NCI-H345 treated with DMSO at 0.1 percent for 48 hours (cell line): ENCODE measurements around the gene MTNR1A.
A peak's percentile ranks its signal among the peaks of the same experiment; 100 is the strongest.

Experiments used
- DNase-seq: peaks from one replicate; lab custom pipeline; 2025; ENCODE audit not compliant: unreplicated experiment; lab: John Stamatoyannopoulos, UW

The MTNR1A gene

DNA sequence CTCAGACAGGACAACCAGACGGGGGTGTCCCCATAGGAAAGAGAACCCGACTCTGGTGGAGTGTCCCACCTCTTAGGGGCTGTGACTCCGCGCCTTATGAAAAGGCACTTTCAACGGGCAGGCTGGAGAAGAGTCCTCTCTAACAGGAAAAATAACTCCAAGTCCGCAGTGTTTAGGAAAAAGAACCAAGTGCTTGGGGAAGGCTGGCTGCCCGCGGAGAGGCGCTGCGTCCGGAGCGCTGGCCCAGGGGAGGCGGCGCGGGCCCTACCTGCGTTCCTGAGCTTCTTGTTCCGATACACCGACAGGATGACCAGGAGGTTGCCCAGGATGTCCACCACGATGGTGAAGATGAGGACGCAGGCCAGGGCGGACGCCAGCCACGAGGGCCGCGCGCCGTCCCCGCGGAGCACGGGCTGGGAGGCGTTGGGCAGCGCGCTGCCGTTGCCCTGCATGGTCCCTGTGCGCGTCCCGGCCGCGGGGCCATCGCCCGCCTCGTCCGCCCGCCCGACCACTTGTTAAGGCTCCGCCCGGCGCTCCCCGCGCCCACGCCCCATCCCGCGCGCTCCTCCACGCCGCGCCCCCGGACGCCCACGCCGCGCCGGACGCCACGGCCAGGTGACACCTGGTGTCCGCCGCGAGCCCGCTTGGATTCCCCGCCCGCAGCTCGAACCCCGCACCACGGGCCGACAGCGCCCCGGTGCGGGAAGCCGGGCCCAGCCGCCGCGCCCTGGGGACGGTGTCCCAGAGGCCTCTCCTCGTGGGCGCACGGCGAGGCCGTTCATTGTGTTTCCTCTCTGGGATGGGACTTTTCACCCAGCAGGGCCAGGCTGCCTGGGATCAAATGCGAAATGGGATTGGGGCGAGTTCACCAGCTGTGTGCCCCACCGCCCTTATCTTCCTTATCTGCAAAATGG is at the start of gene MTNR1A:
MTNR1A (minus strand) TSS at position 654 of the 914 bp plus-strand sequence; CDS start at position 452, 202 bp downstream.
- DNase-seq, result no peak

DNA sequence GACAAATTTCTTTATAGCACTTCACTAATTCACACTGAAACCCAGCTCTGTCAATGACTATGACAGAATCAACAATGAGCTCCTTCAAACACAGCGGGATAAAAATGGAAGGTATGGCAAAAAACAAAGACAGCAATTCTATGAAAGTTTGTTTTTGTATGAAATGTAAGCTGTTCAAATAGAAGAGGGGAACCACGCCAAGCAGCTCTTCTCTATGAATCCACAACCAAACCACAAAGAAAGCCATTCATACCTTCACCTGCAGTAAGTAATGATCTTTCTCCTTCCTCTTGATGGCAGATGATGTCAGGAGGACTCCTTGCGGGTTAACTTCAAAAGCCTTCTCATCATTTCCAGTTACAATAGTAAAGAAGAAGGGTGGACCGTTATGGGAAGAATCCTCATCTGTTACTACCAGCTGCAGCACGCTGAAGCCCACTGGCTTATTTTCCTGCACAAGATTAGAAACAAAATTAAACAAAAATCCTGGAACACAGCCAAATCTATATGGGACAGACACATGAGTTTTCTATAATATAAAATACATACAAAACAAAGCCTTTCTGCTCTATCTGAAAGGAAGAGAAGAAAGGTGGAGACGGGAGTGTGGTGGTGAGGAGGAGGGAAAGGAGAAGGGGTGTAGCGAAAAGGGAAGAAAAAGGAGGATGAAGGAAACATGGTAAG is 48.9 kb upstream of the MTNR1A start:
- peak; percentile 84 for DNase-seq

DNA sequence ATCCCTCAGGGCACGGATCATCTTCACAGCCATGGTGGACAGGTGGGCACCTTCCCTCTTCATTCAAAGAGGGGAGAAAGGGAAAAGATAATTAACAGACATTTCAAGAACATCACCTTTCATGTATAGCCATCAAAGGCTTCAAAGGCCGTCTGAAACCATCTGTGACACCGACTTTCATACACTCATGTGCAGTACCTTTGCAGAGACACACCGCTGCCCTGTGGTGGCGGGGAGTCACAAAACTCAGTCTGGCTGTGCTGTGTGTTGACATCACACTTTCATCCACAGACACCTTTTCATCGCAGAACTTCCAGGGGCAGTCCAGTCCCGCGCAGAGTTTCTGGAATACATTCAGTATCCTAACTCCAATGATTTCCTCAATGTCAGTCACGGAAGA is 47.6 kb upstream of the MTNR1A start:
- no peak for DNase-seq

DNA sequence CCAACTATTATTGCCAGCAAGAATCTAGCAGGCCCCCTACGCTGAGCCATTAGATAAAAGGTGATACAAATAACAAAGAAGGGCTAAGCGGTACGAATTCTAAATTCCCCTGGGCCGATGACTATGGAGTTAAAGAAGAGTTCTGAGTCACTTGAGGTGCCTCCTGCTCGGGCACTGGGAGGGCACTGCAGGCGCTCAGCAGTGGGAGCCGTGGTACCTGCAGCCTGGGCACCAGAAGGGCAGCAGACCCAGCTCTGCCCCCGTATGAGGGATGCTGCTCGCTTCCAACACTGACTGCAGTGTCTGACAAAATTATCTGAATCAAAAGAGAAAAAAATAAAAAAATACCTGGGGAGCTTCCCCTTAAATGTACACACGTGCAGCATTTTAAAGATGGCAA is 44.1 kb upstream of the MTNR1A start:
- no peak for DNase-seq

DNA sequence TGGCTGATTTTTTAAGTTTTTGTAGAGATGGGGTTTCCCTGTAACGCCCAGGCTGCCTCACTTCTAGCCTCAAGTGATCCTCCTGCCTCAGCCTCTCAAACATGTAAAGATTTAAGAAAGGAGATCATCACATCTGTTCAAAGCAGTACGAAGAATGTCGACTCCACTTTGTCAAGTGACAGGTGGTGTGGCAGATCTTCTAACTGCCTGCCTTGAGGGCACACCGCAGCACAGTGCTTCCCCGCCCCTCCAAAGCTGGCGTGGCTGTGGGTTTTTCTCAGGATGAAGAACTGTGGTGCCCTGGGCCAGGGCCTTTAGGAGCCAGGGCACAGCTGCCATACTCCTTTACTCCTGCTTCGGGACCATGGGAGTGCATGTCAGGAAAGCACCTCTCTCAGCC is 43.3 kb upstream of the MTNR1A start:
- DNase-seq, result no peak

DNA sequence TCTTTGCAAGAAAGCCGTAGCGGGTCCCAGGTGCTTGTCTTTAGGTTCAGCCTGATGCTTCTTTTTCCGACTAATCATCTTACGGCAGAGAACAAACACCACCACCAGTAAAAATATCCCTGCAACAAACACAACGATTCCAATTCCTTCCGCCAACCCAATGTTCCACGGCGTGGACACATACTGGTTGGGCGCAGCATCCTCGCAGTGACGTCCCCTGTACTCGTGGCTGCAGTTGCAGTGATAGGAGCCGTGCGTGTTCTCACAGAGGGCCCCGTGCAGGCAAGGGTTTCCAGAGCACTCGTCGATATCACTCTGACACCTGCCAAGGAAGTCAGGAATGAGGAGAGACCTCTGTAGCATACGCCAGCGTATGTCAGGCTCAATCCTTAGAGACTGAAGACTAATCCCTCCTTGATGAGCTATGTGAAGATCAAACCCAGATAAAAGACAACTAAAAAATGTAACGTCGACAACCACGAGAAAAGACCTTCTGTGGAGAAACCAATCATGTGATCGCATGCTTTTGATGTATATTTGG is 41.6 kb upstream of the MTNR1A start:
- no peak for DNase-seq

DNA sequence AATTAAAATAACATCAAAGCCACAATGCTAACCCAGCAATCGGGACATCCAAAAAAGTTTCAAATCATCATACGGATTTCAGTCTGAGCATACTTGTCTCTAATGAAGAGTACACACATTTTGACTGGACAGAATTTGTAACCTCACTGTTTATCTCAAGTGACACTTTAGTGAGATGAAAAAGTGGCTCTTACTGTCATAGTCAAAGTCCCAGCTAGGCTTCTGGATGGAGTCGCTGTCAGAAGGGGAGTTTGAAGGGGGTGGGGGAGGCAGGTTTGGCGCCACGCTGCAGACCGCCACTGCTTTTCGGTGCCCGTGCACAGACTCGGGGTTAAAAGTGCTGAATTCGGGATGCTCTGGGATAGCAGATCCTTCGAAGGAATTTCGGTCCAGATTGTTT is 41.0 kb upstream of the MTNR1A start:
- DNase-seq, result no peak

DNA sequence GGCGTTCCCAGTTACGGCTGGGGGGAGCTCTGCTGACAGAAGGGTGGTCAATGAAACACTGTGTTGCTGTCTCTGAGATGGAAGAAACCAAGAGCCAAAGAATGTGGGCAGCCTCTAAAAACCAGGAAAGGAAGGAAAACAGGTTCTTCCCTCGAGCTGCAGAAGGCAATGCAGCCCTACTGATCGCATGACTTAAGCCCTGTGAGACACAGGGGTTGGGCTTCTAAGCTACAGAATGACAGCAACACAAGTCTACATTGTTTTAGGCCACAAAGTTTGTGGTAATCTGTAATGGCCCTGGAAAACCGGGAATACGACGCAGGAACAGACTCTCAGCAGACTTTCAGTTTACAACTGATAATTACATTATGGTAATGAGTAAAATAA is 38.2 kb upstream of the MTNR1A start:
- DNase-seq, result no peak

DNA sequence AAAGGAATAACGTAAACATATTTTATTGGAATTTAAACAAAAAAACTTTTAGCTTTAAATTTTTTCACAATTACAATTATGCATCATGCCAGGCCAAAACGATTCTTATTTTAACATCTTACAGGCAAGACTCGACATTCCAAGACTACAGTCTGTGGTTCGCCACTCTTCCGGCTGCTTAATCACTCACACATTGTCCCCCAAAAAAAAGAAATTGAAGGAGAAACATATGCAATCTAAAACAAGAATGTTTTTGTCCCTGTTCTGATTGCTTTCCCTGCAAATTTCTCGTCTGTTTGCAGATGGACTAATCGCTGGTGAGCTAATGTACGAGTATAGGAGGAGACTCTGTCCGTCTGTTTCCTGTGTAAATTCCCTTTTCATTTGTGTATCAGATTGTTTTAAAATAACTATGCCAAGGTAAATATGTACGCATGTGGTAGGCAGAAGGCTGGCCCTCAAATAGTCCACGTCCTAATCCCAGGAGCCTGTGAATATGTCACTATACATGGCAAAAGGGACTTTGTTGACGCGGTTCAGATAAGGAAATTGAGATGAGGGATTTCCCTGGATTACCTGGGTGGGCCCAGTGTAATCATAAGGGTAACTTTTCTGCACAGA is 37.7 kb upstream of the MTNR1A start:
- DNase-seq, result no peak

DNA sequence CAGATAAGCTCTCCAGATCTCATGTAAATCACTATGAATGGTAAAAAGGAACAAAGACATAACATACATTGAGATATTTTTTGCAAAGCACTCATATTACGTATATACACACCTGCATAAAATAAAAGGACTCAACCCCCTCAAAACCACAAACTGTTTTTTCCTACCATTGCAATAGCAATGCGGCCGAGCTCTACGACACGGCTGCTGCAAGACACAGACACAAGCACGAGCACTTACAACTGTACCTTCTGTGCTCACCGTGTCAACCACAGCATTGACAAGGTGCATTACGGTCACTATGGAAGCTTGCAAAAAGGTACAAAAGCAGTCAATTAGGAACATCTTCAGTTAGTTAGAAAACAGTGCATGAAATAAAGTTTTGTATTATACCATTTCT is 37.1 kb upstream of the MTNR1A start:
- DNase-seq, result no peak

DNA sequence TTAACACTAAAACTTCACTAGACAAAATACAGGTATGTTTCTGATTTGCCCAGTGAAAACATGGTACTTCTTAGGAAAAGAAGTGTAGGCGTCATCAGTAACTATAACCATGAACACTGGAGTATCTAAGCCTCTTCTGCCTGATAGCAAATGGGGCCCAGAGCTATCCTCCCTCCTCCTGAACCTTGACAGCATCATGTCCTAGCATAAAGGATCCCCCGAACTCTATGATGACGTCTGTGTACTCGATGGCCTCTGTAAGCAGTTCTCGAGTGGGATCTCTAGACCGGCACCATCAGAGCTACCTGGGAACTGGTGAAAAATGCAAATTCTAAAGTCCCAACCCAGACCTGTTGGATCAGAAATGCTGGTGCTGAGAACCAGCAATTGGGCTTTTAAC is 36.3 kb upstream of the MTNR1A start:
- DNase-seq, result no peak

DNA sequence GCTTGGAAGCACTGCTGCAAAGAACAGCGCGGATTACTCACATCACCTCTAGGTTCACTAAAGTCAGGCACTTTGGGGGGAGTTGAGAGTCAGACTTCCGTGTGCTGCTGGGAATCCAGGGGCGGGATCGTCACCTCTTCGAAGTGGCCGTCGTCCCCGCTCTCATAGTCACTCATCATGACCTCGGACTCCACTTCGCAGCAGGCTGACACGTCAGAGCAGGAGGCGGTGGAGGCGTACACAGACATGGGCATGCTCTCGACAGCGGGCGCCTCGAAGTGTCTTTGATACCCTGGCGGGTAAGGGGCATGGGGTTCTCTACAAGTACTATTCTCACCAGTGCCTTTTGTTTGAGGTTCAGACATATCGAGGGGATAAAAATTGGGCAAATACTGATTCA is 33.1 kb upstream of the MTNR1A start:
- DNase-seq, result no peak

DNA sequence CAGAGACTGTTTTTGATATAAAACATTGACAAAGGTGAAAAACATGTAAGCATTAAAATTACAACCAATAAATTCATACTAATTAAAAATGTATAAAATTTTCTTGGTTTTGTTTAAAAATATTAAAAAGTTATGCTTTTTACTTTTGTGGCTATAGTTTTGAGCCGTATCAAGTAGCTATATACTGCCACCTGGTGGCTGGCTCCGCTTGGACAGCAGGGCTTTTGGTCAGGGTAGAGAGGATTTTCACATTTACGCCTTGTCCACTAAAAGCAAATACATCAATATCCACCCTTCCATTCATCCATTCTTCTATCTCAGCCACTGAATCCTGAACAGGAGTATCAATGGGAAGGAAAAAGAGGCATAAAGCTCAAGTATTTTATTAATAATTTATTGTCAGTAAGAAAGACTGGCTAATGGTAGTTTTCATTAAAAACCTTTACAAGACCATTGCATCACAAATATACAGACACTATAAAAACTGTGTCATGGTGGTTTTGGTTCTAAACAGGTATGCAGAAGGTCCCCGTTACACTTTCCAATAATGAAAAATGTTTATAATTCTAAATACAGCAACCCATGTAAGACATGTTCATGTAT is 32.1 kb upstream of the MTNR1A start:
- no peak for DNase-seq

DNA sequence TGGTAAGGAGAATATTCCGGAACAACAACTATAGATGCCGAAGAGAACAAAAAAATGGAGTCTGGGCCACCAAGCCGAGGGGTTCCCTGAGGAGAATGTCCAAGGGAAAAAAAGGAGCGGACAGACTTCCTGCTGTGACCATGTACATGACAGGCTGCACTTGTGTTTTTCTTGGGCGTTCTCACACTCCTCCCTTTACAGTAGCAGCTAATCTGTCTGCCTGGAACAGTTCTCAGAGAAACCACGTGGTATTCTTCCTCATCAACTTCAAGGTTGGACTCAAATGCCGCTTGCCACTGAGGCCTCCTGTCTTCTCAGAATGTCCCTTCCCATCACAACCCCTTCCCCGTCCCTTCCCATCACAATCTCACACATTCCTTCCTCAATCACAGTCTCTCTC is 30.8 kb upstream of the MTNR1A start:
- no peak for DNase-seq

DNA sequence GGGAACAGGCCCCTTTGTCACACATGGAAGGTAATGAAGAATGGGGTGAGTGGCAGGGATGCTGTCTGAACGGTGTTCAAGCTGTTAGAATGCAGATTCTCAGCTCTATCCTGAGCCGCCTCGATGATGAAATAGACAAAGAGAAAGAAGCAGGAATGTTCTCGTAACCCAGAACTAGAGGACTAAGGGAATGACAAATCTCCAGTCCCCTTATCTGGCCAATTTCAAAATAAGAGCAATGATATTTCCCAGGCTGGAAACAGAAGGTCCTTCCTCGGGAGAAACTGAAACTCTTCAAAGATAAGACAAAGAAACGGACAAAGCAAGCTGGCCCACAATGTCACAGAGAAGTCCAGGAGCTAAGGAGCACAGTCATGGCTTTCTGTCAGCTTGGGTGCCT is 29.5 kb upstream of the MTNR1A start:
- DNase-seq, result no peak

DNA sequence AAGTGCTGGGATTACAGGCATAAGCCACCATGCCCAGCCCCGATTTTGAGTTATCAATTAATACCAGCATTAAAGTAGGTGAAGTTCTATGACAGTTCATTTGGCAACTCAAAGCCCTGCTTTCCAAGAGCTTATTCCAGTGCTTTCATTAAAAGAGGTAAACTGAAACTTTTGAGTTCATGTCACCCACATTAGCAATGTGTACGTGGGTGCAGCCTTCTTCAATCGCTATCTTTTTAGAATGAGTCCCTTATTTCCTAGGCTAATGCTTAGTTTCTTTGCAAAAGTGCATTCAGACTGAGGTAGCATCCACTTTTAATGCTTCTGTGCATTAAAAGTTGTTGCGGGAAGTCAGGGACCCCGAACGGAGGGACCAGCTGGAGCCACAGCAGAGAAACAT is 26.1 kb upstream of the MTNR1A start:
- DNase-seq, result no peak

DNA sequence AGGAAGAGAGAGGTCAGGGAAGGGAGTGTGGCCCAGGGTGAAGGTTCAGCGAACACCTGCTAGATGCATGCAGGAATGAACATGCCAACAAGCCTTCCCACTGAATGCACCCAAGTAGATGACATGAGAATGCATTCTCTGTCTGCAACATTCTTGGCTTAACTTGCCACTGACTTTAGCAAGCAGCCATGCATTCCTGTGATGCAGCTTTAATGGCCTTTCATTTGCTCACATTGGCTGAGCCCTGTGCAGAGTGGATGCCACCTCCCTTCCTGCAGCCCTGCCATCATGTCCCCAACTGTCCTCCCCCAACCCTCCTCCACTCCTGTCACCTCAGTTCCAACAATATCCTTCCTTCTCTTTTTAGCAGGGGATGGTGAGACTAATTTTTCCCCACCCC is 25.3 kb upstream of the MTNR1A start:
- DNase-seq, result no peak

DNA sequence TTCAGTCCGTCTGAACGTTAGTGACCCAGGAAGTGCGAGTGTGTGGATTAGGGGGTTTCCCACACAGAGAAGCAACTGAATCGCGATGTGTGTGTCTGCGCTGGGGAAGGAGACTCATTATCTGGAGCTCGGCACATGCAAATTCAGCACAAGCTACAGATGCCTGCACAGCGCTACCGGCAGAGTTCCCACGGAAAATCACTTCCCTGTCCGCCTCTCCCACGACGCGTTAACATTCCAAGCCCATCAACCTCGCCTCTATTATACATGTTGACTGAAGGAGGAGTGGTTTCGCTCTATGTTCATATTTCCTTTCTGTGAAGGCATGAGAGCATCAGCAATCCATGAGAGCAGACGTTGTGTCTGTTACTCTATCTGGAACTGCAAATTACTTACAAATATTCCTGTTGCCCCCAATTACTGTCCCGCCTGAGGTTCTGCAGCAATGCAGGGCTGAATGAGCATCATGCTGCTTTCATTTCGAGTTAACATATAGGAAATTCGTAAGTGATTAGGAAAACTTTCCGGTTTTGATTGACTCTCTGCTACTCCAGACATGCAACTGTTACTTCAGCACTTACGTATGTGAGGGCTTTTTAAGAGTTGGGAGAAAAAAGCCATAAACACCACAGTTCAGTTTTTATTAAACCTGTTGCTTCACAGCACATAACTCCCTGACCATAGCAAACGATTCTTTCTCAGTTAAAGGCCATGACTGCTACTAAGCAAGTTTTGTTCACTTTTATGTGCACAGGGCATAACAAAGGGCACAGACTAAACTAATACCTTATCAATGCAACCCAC is 15.0 kb upstream of the MTNR1A start:
- no peak for DNase-seq

DNA sequence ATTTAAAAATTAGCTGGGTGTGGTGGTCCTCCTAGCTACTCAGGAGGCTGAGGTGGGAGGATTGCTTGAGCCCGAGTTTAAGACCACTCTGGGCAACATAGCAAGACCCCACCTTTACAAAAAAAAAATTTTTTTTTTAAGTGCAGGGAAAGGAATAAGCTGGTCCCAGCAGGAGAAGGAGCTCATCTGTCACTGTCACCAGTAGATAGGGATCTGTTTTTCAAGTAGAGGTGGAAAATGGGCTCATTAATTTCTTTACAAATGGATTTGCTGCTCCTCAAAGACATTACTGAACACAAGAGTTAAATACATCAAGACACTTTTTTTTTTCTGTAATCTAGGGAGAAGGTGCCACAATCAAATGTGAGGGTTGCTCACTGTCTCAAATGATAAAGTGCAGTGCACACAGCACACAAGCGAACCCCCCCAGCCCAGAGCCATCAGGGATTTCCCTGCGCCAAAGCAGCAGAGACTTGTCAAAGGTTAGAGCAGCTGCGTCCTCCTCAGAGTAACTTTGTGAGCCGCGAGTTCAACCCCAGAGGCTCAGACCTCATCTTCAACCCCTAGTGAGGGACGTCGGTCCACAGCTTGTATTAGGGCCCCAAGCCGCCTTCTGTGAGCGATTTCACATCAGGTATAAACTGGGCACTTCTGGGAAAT is 14.3 kb upstream of the MTNR1A start:
- no peak for DNase-seq

DNA sequence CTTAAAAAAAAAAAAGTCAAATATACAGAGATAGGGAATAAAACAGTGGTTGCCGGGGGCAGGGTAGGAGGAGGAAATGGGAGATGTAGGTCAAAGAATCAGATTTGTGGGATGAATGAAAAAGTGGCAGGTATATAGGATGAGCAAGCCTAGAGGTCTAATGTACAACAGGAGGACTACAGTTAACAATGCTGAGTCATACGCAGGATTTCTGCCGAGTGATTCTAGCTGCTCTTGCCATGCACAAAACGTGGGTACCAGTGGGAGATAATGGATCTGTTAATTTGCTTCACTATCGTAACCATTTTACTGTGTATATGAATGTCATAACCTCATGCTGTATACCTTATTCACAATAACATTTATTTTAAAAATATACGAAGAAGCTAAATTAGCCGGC is 10.7 kb upstream of the MTNR1A start:
- no peak for DNase-seq
